GM12878 (cell line): ENCODE data around the gene CAMKMT. TPM values are rescaled to one million over a fixed set of nuclear protein-coding genes. Genes with fewer than 3 reads are reported as not detected.
A peak's percentile ranks its signal among the peaks of the same experiment; 100 is the strongest.

Source experiments
- ASH2L ChIP-seq: fragments of 300-600, 200-600 bp; sonication (generic); IDR thresholded peaks from 2 replicates; pipeline ENCODE4 v1.6.1; 2017; ENCODE audit warnings: low read depth, mild to moderate bottlenecking, borderline replicate concordance
- BHLHE40 ChIP-seq, 2 experiments: fragments of 450-650 bp in 1 of 2; IDR thresholded peaks; 2 replicates each; pipeline ENCODE4 v1.6.1; 2011 to 2017; ENCODE audit warnings: low read depth in 2 of 2, borderline replicate concordance in 1 of 2, improper control_type of control experiment in 1 of 2, low read length in 1 of 2, mild to moderate bottlenecking in 1 of 2
- CHD4 ChIP-seq: fragments of 200-600 bp; sonication (generic); IDR thresholded peaks from 2 replicates; pipeline ENCODE4 v1.6.1; 2016; ENCODE audit warnings: mild to moderate bottlenecking
- DPF2 ChIP-seq: fragments of 450-650 bp; IDR thresholded peaks from 2 replicates; pipeline ENCODE4 v1.6.1; 2017; ENCODE audit warnings: mild to moderate bottlenecking
- HDGF ChIP-seq: fragments of 450-650 bp; IDR thresholded peaks from 2 replicates; pipeline ENCODE4 v1.6.1; 2016; ENCODE audit warnings: antibody characterized with exemption
- IKZF2 ChIP-seq, 2 experiments: fragments of 450-650 bp; IDR thresholded peaks; 2 replicates each; pipeline ENCODE4 v1.6.1; 2017; ENCODE audit warnings: mild to moderate bottlenecking in 2 of 2, moderate library complexity in 2 of 2
- NFIC ChIP-seq: IDR thresholded peaks from 2 replicates; pipeline ENCODE4 v1.6.1; 2012; ENCODE audit warnings: low read depth, mild to moderate bottlenecking, inconsistent platforms, low read length, moderate library complexity
- NFXL1 ChIP-seq: fragments of 450-650 bp; IDR thresholded peaks from 2 replicates; pipeline ENCODE4 v1.6.1; 2017; ENCODE audit warnings: antibody characterized with exemption, mild to moderate bottlenecking, borderline replicate concordance
- PAX8 ChIP-seq: fragments of 450-650 bp; IDR thresholded peaks from 2 replicates; pipeline ENCODE4 v1.6.1; 2017; ENCODE audit warnings: mild to moderate bottlenecking, moderate library complexity
- REST ChIP-seq: IDR thresholded peaks from 2 replicates; pipeline ENCODE4 v1.6.1; 2012; ENCODE audit warnings: mild to moderate bottlenecking, low read depth, low read length
- SIX5 ChIP-seq: IDR thresholded peaks from 2 replicates; pipeline ENCODE4 v1.6.1; 2011; ENCODE audit warnings: mild to moderate bottlenecking, low read depth, low read length, moderate library complexity; ENCODE audit not compliant: severe bottlenecking
- SMC3 ChIP-seq: IDR thresholded peaks from 2 replicates; pipeline ENCODE4 v1.6.1; 2011; ENCODE audit warnings: low read length, improper control_type of control experiment, borderline replicate concordance
- SP1 ChIP-seq: IDR thresholded peaks from one replicate; pipeline ENCODE4 v1.6.1; 2011; ENCODE audit warnings: low read depth, low read length
- SPI1 ChIP-seq: IDR thresholded peaks from 2 replicates; pipeline ENCODE4 v1.6.1; 2011; ENCODE audit warnings: low read depth, mild to moderate bottlenecking, low read length, moderate library complexity, borderline replicate concordance; ENCODE audit not compliant: insufficient read depth
- SREBF1 ChIP-seq: IDR thresholded peaks from 2 replicates; pipeline ENCODE4 v1.6.1; 2012; ENCODE audit warnings: mild to moderate bottlenecking, low read length
- SREBF2 ChIP-seq: IDR thresholded peaks from 2 replicates; pipeline ENCODE4 v1.6.1; 2012; ENCODE audit warnings: mild to moderate bottlenecking, low read length
- SRF ChIP-seq, 2 experiments: IDR thresholded peaks; 2 replicates each; pipeline ENCODE4 v1.6.1; 2011; ENCODE audit warnings: low read depth in 2 of 2, low read length in 2 of 2, mild to moderate bottlenecking in 1 of 2, moderate library complexity in 1 of 2
- TBL1XR1 ChIP-seq: IDR thresholded peaks from 2 replicates; pipeline ENCODE4 v1.6.1; 2012; ENCODE audit warnings: low read depth, low read length, improper control_type of control experiment
- YBX1 ChIP-seq: fragments of 450-650 bp; IDR thresholded peaks from 2 replicates; pipeline ENCODE4 v1.6.1; 2016; ENCODE audit warnings: antibody characterized with exemption
- ZBTB4 ChIP-seq: fragments of 450-650 bp; formaldehyde crosslinking; IDR thresholded peaks from 2 replicates; pipeline ENCODE4 v1.4.0; 2022; ENCODE audit warnings: mild to moderate bottlenecking, moderate library complexity
- ZNF207 ChIP-seq: fragments of 450-650 bp; IDR thresholded peaks from 2 replicates; pipeline ENCODE4 v1.6.1; 2014; ENCODE audit warnings: antibody characterized with exemption, mild to moderate bottlenecking, borderline replicate concordance
- polyA plus RNA-seq, 11 experiments: library from polyadenylated mRNA; depleted of rRNA in 4 of 11; unstranded in 6 of 11; stranded (reverse) in 5 of 11; fragments of >200 nt; fragmentation: Nextera tagmentation in 4 of 11; fragmentation: Illumina TruSeq in 1 of 11; extraction: Ambion mirVana in 4 of 11; extraction: Trizol in 1 of 11; gene quantifications; 1 replicate in 1 of 11; 2 replicates in 10 of 11; pipeline versions ENCODE4 v1.2.1 to v1.2.3, GENCODE V29; 2011 to 2016; ENCODE audit warnings: inconsistent platforms in 2 of 11, missing spikeins in 2 of 11, low read depth in 1 of 11
- total RNA-seq, 4 experiments: library from RNA; depleted of rRNA in 3 of 4; stranded (reverse); fragments of >200 nt in 3 of 4; fragmentation: Illumina TruSeq in 1 of 4; extraction: Trizol in 1 of 4; gene quantifications; 2 replicates each; pipeline versions ENCODE4 v1.2.1 to v1.2.3, GENCODE V29; 2013 to 2021

The CAMKMT gene
- total and polyA plus RNA-seq, 10 of the 15 experiments (the other 5 are each of a cell fraction or from before 2014, with no cell fraction given), result 2.7 to 16.0 (median 11.8) TPM

- no peak for TF ChIP-seq ZBTB4 (CRISPR knock-in tag)
- no peak for TF ChIP-seq CHD4
- peak; percentile 75; the same call in 1 of the 2 replicates for TF ChIP-seq NFIC
- TF ChIP-seq BHLHE40 (IDR thresholded peaks at IDR 0.05; ENCODE audit: borderline replicate concordance in 1 of 2, low read depth in 2 of 2, low read length in 1 of 2), result 0 out of 4 replicates have a peak, but pooled peaks of 1 of the 2 experiments have one; percentile 27
- TF ChIP-seq NFXL1, result no peak
- no peak for TF ChIP-seq TBL1XR1
- TF ChIP-seq SIX5, result no peak
- no peak for TF ChIP-seq SREBF1
- TF ChIP-seq SPI1, result no peak
- TF ChIP-seq HDGF, result no peak
- no peak for TF ChIP-seq REST
- TF ChIP-seq IKZF2 (IDR thresholded peaks at IDR 0.05), result peak; percentile 41 to 52; a peak in 3 of 4 replicates
- no peak for TF ChIP-seq PAX8
- no peak for TF ChIP-seq SP1
- TF ChIP-seq YBX1, result no peak
- TF ChIP-seq SMC3, result no peak
- no peak for TF ChIP-seq SREBF2
- no peak for TF ChIP-seq SRF (IDR thresholded peaks at IDR 0.05; ENCODE audit: low read depth in 2 of 2, low read length in 2 of 2)
- peak; percentile 81 for TF ChIP-seq DPF2
- no peak for TF ChIP-seq ASH2L
- TF ChIP-seq ZNF207, result no peak
These were observed 235.0 kb downstream of the CAMKMT start (continued) for GRCh38 chr2:44596537-44597320.
